PFSK-1 (cell line): ENCODE data around the gene NRDE2.

ENCODE experiments used
- REST ChIP-seq, 2 experiments: IDR thresholded peaks; 2 replicates each; pipeline versions ENCODE4 v1.6.1 to v1.8.0; 2011 to 2012; ENCODE audit warnings: low read depth in 2 of 2, low read length in 2 of 2, control low read depth in 1 of 2, inconsistent platforms in 1 of 2, mild to moderate bottlenecking in 1 of 2, moderate library complexity in 1 of 2; ENCODE audit not compliant: insufficient read depth in 1 of 2
- SIN3A ChIP-seq: IDR thresholded peaks from 2 replicates; pipeline ENCODE4 v1.6.1; 2012; ENCODE audit warnings: mild to moderate bottlenecking, low read length, moderate library complexity, borderline replicate concordance; ENCODE audit not compliant: insufficient read depth

DNA sequence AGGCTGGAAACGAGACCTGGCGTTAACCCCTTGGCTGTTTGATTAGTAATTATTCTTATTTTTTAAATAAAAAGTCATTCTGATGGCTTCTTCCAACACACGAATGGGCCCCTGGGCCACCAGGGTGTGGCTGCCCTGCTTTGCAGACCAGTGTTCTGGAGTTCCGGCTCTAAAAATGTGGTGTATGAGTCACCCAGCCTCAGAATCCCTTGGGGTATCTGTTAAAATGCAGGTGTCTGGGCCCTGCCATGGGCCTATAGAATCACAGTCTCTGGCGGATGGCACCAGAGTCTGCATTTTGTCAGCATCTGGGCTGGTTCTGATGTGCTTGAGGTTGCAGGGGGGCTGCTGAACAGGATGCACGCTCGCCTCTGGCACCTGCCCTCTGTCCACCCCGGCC, 77.9 kb downstream of the NRDE2 start:
- TF ChIP-seq SIN3A (no peak), REST (IDR thresholded peaks at IDR 0.05; ENCODE audit: insufficient read depth in 1 of 2, low read depth in 2 of 2, low read length in 2 of 2) (no peak)
